Gastrocnemius medialis (tissue), 4 donors: Measurements from ENCODE around the gene AKTIP. TPM values are rescaled to one million over a fixed set of nuclear protein-coding genes. Genes with fewer than 3 reads are reported as not detected.

Experiments used
- ATAC-seq, 2 donors: fragments of 150-250 bp; one replicate each; pipeline ENCODE4 v1.9.1; 2016
- DNase-seq, 2 donors: peaks; one replicate each; pipeline ENCODE4 v3.0.0-alpha.2; 2019
- H3K27ac ChIP-seq, 4 donors: fragments of 200-600 bp; sonication (generic); 1 replicate in 1 of 4; 2 replicates in 3 of 4; pipeline ENCODE4 v1.5.1; 2016 to 2018; ENCODE audit warnings: mild to moderate bottlenecking in 2 of 4, moderate library complexity in 1 of 4
- H3K27me3 ChIP-seq, 3 donors: fragments of 200-600 bp; sonication (generic) in 2 of 3; 1 replicate in 1 of 3; 2 replicates in 2 of 3; pipeline versions ENCODE4 v1.5.1 to v1.6.0; 2016 to 2019; ENCODE audit warnings: mild to moderate bottlenecking in 1 of 3, moderate library complexity in 1 of 3
- H3K36me3 ChIP-seq, 2 donors: fragments of 200-600 bp; sonication (generic) in 1 of 2; one replicate each; pipeline ENCODE4 v1.5.1; 2017 to 2018
- H3K4me1 ChIP-seq, 2 donors: fragments of 200-600 bp; sonication (generic) in 1 of 2; one replicate each; pipeline ENCODE4 v1.5.1; 2016 to 2017; ENCODE audit warnings: mild to moderate bottlenecking in 2 of 2
- H3K4me3 ChIP-seq, 4 donors: fragments of 200-600 bp; sonication (generic) in 3 of 4; 1 replicate in 1 of 4; 2 replicates in 3 of 4; pipeline ENCODE4 v1.5.1; 2016 to 2019; ENCODE audit warnings: mild to moderate bottlenecking in 2 of 4
- H3K9me3 ChIP-seq, 3 donors: fragments of 200-600 bp; sonication (generic) in 2 of 3; 1 replicate in 1 of 3; 2 replicates in 2 of 3; pipeline ENCODE4 v1.5.1; 2016 to 2019
- CTCF ChIP-seq, 5 experiments: fragments of 450-650 bp in 3 of 5; fragments of 200-600 bp in 2 of 5; sonication (generic) in 2 of 5; IDR thresholded peaks in 4 of 5; conservative IDR thresholded peaks in 1 of 5; 1 replicate in 4 of 5; 2 replicates in 1 of 5; pipeline ENCODE4 v1.5.1; 2016 to 2019; ENCODE audit warnings: antibody characterized with exemption in 5 of 5, mild to moderate bottlenecking in 3 of 5, moderate library complexity in 3 of 5
- POLR2A ChIP-seq, 2 donors: fragments of 450-650 bp; IDR thresholded peaks; one replicate each; pipeline ENCODE4 v1.6.1; 2017; ENCODE audit warnings: antibody characterized with exemption in 2 of 2, mild to moderate bottlenecking in 2 of 2, moderate library complexity in 2 of 2
- in situ Hi-C, 4 donors: fragments of 200-750 bp; cut with MboI; loops; one replicate each; pipeline versions ENCODE4 v1.15.0 to v1.8.0; 2017; ENCODE audit warnings: low sequenced_read_pairs in 4 of 4
- intact Hi-C: fragments of 100-400 bp; cut with DNase I; formaldehyde crosslinking; loops from one replicate; pipeline ENCODE4 v1.15.1; 2023; ENCODE audit warnings: low total_unique reads
- total RNA-seq, 4 donors: library from RNA; depleted of rRNA; stranded (reverse); fragments of >200 nt; gene quantifications; one replicate each; pipeline versions ENCODE4 v1.1.0 to v1.2.3, GENCODE V29; 2016

Gene AKTIP
- total RNA-seq, 4 donors from 2014 or later: 86.2 to 102 (median 94.1) TPM

DNA sequence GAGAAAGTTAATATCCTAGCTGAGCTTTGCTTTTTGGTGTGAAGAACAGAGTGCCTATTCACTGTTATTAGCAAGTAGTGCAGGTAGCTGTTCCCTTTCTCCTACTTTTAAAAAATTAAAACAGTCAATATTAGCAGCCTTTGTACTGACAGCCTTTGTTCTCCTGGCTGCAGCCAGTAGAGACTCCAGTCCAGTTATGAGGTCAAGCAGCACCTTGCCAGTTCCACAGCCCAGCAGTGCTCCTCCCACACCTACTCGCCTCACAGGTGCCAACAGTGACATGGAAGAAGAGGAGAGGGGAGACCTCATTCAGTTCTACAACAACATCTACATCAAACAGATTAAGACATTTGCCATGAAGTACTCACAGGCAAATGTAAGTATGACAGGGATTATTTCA is 22.6 kb downstream of the AKTIP start:
- H3K4me1 ChIP-seq: no peaks in the 10 kb centered on the region
- no peaks in the 10 kb centered on the region for H3K27me3 ChIP-seq
- DNase-seq: no peak
- H3K4me3 ChIP-seq: no peak overlapping the region
- no peak overlapping the region for H3K27ac ChIP-seq
- in situ Hi-C loops (no loop called here), intact Hi-C loops (loop anchor here (5.0 kb wide), 1 partner anchor 33 kb away; no protein-coding TSS in a partner anchor)
- peaks cover 3 to 63% of the 10 kb centered on the region in 2 donors for H3K36me3 ChIP-seq
- H3K9me3 ChIP-seq: no peaks in the 10 kb centered on the region
- no peak for TF ChIP-seq POLR2A (IDR thresholded peaks at IDR 0.05)
- no peak for TF ChIP-seq CTCF (IDR thresholded peaks at IDR 0.05 in 4 of 5, conservative IDR thresholded peaks at IDR 0.05 in 1 of 5)
- no peak for ATAC-seq

- Histone ChIP-seq H3K27ac (no peak overlapping the region), H3K36me3 (peaks cover 3 to 58% of the 10 kb centered on the region in 2 donors), H3K4me1 (no peaks in the 10 kb centered on the region), H3K9me3 (no peaks in the 10 kb centered on the region), H3K4me3 (no peak overlapping the region), H3K27me3 (no peaks in the 10 kb centered on the region)
- in situ Hi-C loops: no loop called here
- intact Hi-C loops: no loop called here
- ATAC-seq (no peak), DNase-seq (no peak)
- no peak for TF ChIP-seq POLR2A (IDR thresholded peaks at IDR 0.05)
- no peak for TF ChIP-seq CTCF (IDR thresholded peaks at IDR 0.05 in 4 of 5, conservative IDR thresholded peaks at IDR 0.05 in 1 of 5)
Observed at GRCh38 chr16:53478965-53479364, 24.0 kb downstream of the AKTIP start.

DNA sequence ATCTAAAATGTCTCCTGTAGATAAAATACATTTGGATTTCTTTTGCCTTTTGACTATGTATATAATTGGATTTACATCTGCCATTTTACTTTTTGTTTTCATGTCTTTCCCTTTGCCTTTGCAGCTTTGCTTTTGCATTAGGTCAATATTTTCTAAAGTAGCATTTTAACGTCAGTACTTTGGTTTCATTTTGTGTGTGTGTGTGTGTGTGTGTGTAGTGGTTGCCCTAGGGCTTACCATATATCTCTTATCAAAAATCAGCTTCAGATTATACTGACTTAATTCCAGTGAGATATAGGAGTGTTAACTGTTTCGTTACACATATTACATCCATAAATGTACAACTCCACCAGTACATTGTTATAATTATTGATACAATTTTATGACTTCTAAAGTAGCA is 26.1 kb downstream of the AKTIP start:
- H3K4me3 ChIP-seq: no peak overlapping the region
- DNase-seq: no peak
- ATAC-seq: no peak
- intact Hi-C loops (no loop called here), in situ Hi-C loops (no loop called here)
- no peak overlapping the region for H3K27ac ChIP-seq
- no peak for TF ChIP-seq POLR2A (IDR thresholded peaks at IDR 0.05)
- no peak for TF ChIP-seq CTCF (IDR thresholded peaks at IDR 0.05 in 4 of 5, conservative IDR thresholded peaks at IDR 0.05 in 1 of 5)
- H3K27me3 ChIP-seq: no peaks in the 10 kb centered on the region
- H3K9me3 ChIP-seq: no peaks in the 10 kb centered on the region
- H3K36me3 ChIP-seq: peaks cover 3 to 47% of the 10 kb centered on the region in 2 donors
- no peaks in the 10 kb centered on the region for H3K4me1 ChIP-seq

GRCh38 chr16:53465606-53466280 is 37.3 kb downstream of the AKTIP start:
- no peak for TF ChIP-seq POLR2A (IDR thresholded peaks at IDR 0.05)
- no peak for TF ChIP-seq CTCF (IDR thresholded peaks at IDR 0.05 in 4 of 5, conservative IDR thresholded peaks at IDR 0.05 in 1 of 5)
- DNase-seq: no peak
- in situ Hi-C loops: loop anchor here in 1 of 4 donors (25.0 kb wide), 1 partner anchor 153 kb away; no protein-coding TSS in a partner anchor
- no peak overlapping the region for H3K4me3 ChIP-seq
- no peaks in the 10 kb centered on the region for H3K9me3 ChIP-seq
- ATAC-seq: peak in 1 of 2 donors; percentile 65
- intact Hi-C loops: no loop called here
- H3K36me3 ChIP-seq: peaks cover 3 to 88% of the 10 kb centered on the region in 2 donors
- no peak overlapping the region for H3K27ac ChIP-seq
- H3K27me3 ChIP-seq: no peaks in the 10 kb centered on the region
- no peaks in the 10 kb centered on the region for H3K4me1 ChIP-seq
